CD4-positive, alpha-beta T cell (primary cell): Measurements from ENCODE around the gene HOXC9. TPM values are rescaled to one million over a fixed set of nuclear protein-coding genes. Genes with fewer than 3 reads are reported as not detected.

Experiments
- ATAC-seq: fragments of 200-7000 bp; cut with Tn5 transposase; one replicate; pipeline ENCODE4 v1.10.0; 2022; ENCODE audit warnings: mild to moderate bottlenecking; ENCODE audit not compliant: poor library complexity
- CTCF ChIA-PET: fragments of 350-600 bp; sonication (Branson Sonifier 250); formaldehyde crosslinking; loops from one replicate; lab custom pipeline; 2021; ENCODE audit warnings: antibody characterized with exemption, inconsistent platforms; lab: Charles Lee
- POLR2A ChIA-PET: fragments of 350-600 bp; sonication (Branson Sonifier 250); formaldehyde crosslinking; loops from one replicate; lab custom pipeline; 2021; ENCODE audit warnings: antibody characterized with exemption, inconsistent platforms; lab: Charles Lee
- DNase-seq, 14 experiments: peaks; one replicate each; pipeline ENCODE4 v3.0.0-alpha.2; 2013 to 2020; ENCODE audit warnings: mixed read lengths in 2 of 14
- H3K27ac ChIP-seq, 2 donors: one replicate each; pipeline versions ENCODE4 v1.5.1 to v1.7.0; 2013; ENCODE audit warnings: low read length in 2 of 2, low read depth in 1 of 2, mild to moderate bottlenecking in 1 of 2
- H3K27me3 ChIP-seq, 2 experiments: 1 replicate in 1 of 2; 2 replicates in 1 of 2; pipeline versions ENCODE4 v1.6.1 to v1.7.0; 2013; ENCODE audit warnings: low read length in 2 of 2, control low read depth in 1 of 2, mild to moderate bottlenecking in 1 of 2, moderate library complexity in 1 of 2; ENCODE audit not compliant: insufficient read depth in 2 of 2, control insufficient read depth in 1 of 2
- H3K36me3 ChIP-seq: one replicate; pipeline ENCODE4 v1.6.1; 2013; ENCODE audit warnings: low read length, control low read depth; ENCODE audit not compliant: insufficient read depth
- H3K4me1 ChIP-seq: one replicate; pipeline ENCODE4 v1.6.1; 2013; ENCODE audit warnings: low read length, control low read depth; ENCODE audit not compliant: insufficient read depth
- H3K4me3 ChIP-seq: one replicate; pipeline ENCODE4 v1.5.1; 2013; ENCODE audit warnings: mild to moderate bottlenecking, low read length, moderate library complexity
- H3K9me3 ChIP-seq, 2 experiments: 1 replicate in 1 of 2; 2 replicates in 1 of 2; pipeline versions ENCODE4 v1.6.1 to v1.7.0; 2013; ENCODE audit warnings: low read length in 2 of 2, mild to moderate bottlenecking in 2 of 2, control low read depth in 1 of 2, moderate library complexity in 1 of 2; ENCODE audit not compliant: control insufficient read depth in 1 of 2, insufficient read depth in 1 of 2
- H3K27ac Mint-ChIP-seq: one replicate; pipeline ENCODE4 v1.8.0; 2020; ENCODE audit warnings: mixed read lengths
- H3K27me3 Mint-ChIP-seq: one replicate; pipeline ENCODE4 v1.8.0; 2021; ENCODE audit warnings: mixed read lengths
- H3K36me3 Mint-ChIP-seq: one replicate; pipeline ENCODE4 v1.8.0; 2021; ENCODE audit warnings: low read depth, mixed read lengths
- H3K4me1 Mint-ChIP-seq: one replicate; pipeline ENCODE4 v1.8.0; 2021; ENCODE audit warnings: low read depth, mixed read lengths
- H3K4me3 Mint-ChIP-seq: one replicate; pipeline ENCODE4 v1.8.0; 2020; ENCODE audit warnings: mild to moderate bottlenecking, mixed read lengths
- H3K9me3 Mint-ChIP-seq: one replicate; pipeline ENCODE4 v1.8.0; 2020; ENCODE audit warnings: mixed read lengths
- CTCF ChIP-seq: fragments of 200-600 bp; IDR thresholded peaks from one replicate; pipeline ENCODE4 v1.8.0; 2022; ENCODE audit warnings: antibody characterized with exemption, mild to moderate bottlenecking
- intact Hi-C, 2 experiments: fragments of 100-400 bp; cut with DNase I in 1 of 2; cut with micrococcal nuclease in 1 of 2; formaldehyde crosslinking; loops; one replicate each; pipeline versions ENCODE4 v1.15.1 to v1.9.0; 2023 to 2025; cut with DNase I, micrococcal nuclease
- total RNA-seq, 174 experiments: library from RNA in 2 of 174; stranded (reverse) in 2 of 174; gene quantifications; one replicate each; pipeline ENCODE4 v1.2.3 and lab custom pipeline; 2021 to 2026

HOXC9 gene
- total RNA-seq, 2 experiments from 2014 or later = not detected

GRCh38 chr12:53969588-53970259 lies 30.2 kb upstream of the HOXC9 start:
- H3K9me3 ChIP-seq = peaks cover 0 to 61% of the 10 kb centered on the region in 2 experiments
- Mint-ChIP-seq H3K36me3 (peaks cover 5% of the 10 kb centered on the region), H3K9me3 (no peaks in the 10 kb centered on the region), H3K4me3 (no peak overlapping the region), H3K27me3 (peaks cover 98% of the 10 kb centered on the region), H3K27ac (no peak overlapping the region), H3K4me1 (peaks cover 44% of the 10 kb centered on the region)
- H3K27ac ChIP-seq = no peak overlapping the region
- no peak for TF ChIP-seq CTCF
- intact Hi-C loops = no loop called here
- no peaks in the 10 kb centered on the region for H3K36me3 ChIP-seq
- peaks cover 88 to 100% of the 10 kb centered on the region in 2 experiments for H3K27me3 ChIP-seq
- DNase-seq = no peak
- ChIA-PET CTCF (no interaction called here), POLR2A (no interaction called here)
- H3K4me1 ChIP-seq = peaks cover 43% of the 10 kb centered on the region
- ATAC-seq = no peak
- H3K4me3 ChIP-seq = no peak overlapping the region

DNA sequence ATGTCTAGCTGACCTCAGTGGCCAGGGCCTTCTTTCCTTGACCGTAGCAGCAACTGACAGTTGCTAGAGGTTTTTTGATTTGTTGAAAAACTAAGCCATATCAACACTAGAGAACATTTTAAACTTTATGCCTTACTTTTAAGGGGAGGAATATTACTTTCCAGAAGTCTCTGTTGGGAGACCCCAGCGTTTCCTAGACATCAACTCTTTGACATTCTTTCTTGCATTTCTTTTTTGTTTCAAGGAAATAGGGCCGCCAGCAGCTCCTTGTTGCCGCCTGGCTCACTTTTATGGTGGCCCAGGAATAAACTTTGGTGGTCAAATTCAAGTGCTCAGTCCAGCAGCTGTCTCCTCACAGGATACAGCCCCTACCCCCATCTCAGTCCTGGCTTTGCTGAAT lies 29.5 kb upstream of the HOXC9 start:
- H3K9me3 ChIP-seq = peaks cover 0 to 63% of the 10 kb centered on the region in 2 experiments
- intact Hi-C loops = no loop called here
- ChIA-PET CTCF (no interaction called here), POLR2A (no interaction called here)
- H3K27ac ChIP-seq = no peak overlapping the region
- ATAC-seq = no peak
- H3K4me1 ChIP-seq = peaks cover 44% of the 10 kb centered on the region
- TF ChIP-seq CTCF = no peak
- H3K36me3 ChIP-seq = no peaks in the 10 kb centered on the region
- H3K4me1 Mint-ChIP-seq = peaks cover 42% of the 10 kb centered on the region
- H3K27me3 Mint-ChIP-seq = peaks cover 97% of the 10 kb centered on the region
- no peak overlapping the region for H3K4me3 ChIP-seq
- peaks cover 86 to 100% of the 10 kb centered on the region in 2 experiments for H3K27me3 ChIP-seq
- DNase-seq = no peak
- no peak overlapping the region for H3K4me3 Mint-ChIP-seq
- H3K27ac Mint-ChIP-seq = no peak overlapping the region
- peaks cover 5% of the 10 kb centered on the region for H3K36me3 Mint-ChIP-seq
- H3K9me3 Mint-ChIP-seq = no peaks in the 10 kb centered on the region

DNA sequence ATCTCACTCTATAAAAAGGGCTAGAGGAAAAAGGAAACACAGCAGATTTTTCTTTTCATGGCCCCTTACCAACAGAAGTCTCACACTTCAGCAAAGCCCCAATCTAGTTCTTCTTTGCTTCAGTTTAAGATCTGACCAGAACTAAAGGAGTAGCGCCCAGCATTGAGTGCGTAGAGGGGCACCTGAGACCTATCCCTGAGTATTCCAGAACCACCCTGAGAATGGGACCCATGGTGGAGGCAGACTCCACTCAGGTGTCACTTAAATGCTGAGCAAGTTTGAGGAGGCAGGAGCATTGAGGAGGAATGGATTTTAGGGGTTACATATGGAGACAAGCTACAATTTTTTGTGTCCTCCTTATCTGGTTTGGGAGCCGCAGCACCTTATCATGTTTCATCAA lies 28.8 kb upstream of the HOXC9 start:
- no peak overlapping the region for H3K4me3 ChIP-seq
- Mint-ChIP-seq H3K27ac (no peak overlapping the region), H3K9me3 (no peaks in the 10 kb centered on the region), H3K27me3 (peaks cover 97% of the 10 kb centered on the region), H3K36me3 (peaks cover 5% of the 10 kb centered on the region), H3K4me3 (no peak overlapping the region), H3K4me1 (peaks cover 39% of the 10 kb centered on the region)
- peaks cover 42% of the 10 kb centered on the region for H3K4me1 ChIP-seq
- peaks cover 86 to 100% of the 10 kb centered on the region in 2 experiments for H3K27me3 ChIP-seq
- H3K9me3 ChIP-seq = peaks cover 0 to 65% of the 10 kb centered on the region in 2 experiments
- POLR2A ChIA-PET = interaction anchor here (1.0 kb wide), 1 partner anchor 12 kb away, joined by 3 read pairs; no protein-coding TSS in a partner anchor
- CTCF ChIA-PET = no interaction called here
- intact Hi-C loops = no loop called here
- ATAC-seq (no peak), DNase-seq (no peak)
- no peaks in the 10 kb centered on the region for H3K36me3 ChIP-seq
- TF ChIP-seq CTCF = no peak
- H3K27ac ChIP-seq = no peak overlapping the region
